ENCODE data around the gene SREBF2. TPM values are rescaled to one million over a fixed set of nuclear protein-coding genes. Genes with fewer than 3 reads are reported as not detected.
"Not testable (repeated sequence)": the region's sequence is repeated elsewhere in the genome, so short reads cannot be mapped to it uniquely, and the experiment has no call there.

SREBF2 gene
- total and polyA plus RNA-seq, 2 donors (not counting 1 experiment from before 2014, with no cell fraction given) = 116 to 287 TPM

GRCh38 chr22:41863472-41863871 lies 30.6 kb downstream of the SREBF2 start:
- H3K4me3 Mint-ChIP-seq = peak overlapping the region; percentile 80

GRCh38 chr22:41868556-41868955 lies 35.7 kb downstream of the SREBF2 start:
- no peak overlapping the region for H3K9ac ChIP-seq (ENCODE audit: low read length)
- H3K27ac ChIP-seq (ENCODE audit: low read length in 2 of 2) = no peak overlapping the region
- H3K4me3 Mint-ChIP-seq = no peak overlapping the region
- no peak for DNase-seq
- H3K9me3 ChIP-seq (ENCODE audit: control extremely low read depth in 1 of 3, control insufficient read depth in 2 of 3, insufficient read depth in 1 of 3, low read length in 2 of 3) = no peaks in the 10 kb centered on the region
- H3K9me3 Mint-ChIP-seq (ENCODE audit: insufficient read depth) = no peaks in the 10 kb centered on the region
- H3K27ac Mint-ChIP-seq = peak overlapping the region; percentile 37
- intact Hi-C loops (cut with micrococcal nuclease) = no loop called here
- no peaks in the 10 kb centered on the region for H3K27me3 ChIP-seq (replicated peaks in 1 of 4; ENCODE audit: control extremely low read depth in 1 of 4, control insufficient read depth in 3 of 4, insufficient read depth in 4 of 4, low read length in 3 of 4)
- peaks cover 8 to 55% of the 10 kb centered on the region in 2 experiments for H3K36me3 ChIP-seq (replicated peaks in 1 of 2; ENCODE audit: control extremely low read depth in 1 of 2, control insufficient read depth in 1 of 2, extremely low read depth in 1 of 2, insufficient read depth in 2 of 2, low read length in 1 of 2)
- ATAC-seq (ENCODE audit: low read depth) = no peak
- peaks cover 24% of the 10 kb centered on the region for H4K20me1 ChIP-seq (ENCODE audit: control insufficient read depth, insufficient read depth, low read length, poor library complexity, severe bottlenecking)
- no peak overlapping the region for H2AFZ ChIP-seq (ENCODE audit: insufficient read depth, low read depth, low read length, poor library complexity, severe bottlenecking)
- WGBS (ENCODE audit: insufficient coverage) = 95% methylated on average over 10 of the region's 10 CpGs
- no peak overlapping the region for H3K4me2 ChIP-seq (replicated peaks; ENCODE audit: low read depth, low read length, poor library complexity, severe bottlenecking)
- POLR2A ChIA-PET = no interaction called here
- peaks cover 21 to 46% of the 10 kb centered on the region in 2 donors for H3K4me1 ChIP-seq (ENCODE audit: control insufficient read depth in 2 of 2, insufficient read depth in 2 of 2, low read length in 2 of 2)
- H3K79me2 ChIP-seq (ENCODE audit: control insufficient read depth, insufficient read depth, low read length) = peaks cover 91% of the 10 kb centered on the region
- H3K4me3 ChIP-seq (ENCODE audit: control extremely low read depth in 1 of 5, extremely low read depth in 1 of 5, insufficient read depth in 1 of 5, low read depth in 2 of 5, low read length in 4 of 5) = no peak overlapping the region
- H3K27me3 Mint-ChIP-seq = no peaks in the 10 kb centered on the region
- peaks cover 50% of the 10 kb centered on the region for H3K4me1 Mint-ChIP-seq
- CTCF ChIA-PET = interaction anchor here (0.5 to 1.1 kb wide), 2 partner anchors 72 to 165 kb away, joined by 3 to 5 read pairs; no protein-coding TSS in a partner anchor
- TF ChIP-seq, protein P1, sequence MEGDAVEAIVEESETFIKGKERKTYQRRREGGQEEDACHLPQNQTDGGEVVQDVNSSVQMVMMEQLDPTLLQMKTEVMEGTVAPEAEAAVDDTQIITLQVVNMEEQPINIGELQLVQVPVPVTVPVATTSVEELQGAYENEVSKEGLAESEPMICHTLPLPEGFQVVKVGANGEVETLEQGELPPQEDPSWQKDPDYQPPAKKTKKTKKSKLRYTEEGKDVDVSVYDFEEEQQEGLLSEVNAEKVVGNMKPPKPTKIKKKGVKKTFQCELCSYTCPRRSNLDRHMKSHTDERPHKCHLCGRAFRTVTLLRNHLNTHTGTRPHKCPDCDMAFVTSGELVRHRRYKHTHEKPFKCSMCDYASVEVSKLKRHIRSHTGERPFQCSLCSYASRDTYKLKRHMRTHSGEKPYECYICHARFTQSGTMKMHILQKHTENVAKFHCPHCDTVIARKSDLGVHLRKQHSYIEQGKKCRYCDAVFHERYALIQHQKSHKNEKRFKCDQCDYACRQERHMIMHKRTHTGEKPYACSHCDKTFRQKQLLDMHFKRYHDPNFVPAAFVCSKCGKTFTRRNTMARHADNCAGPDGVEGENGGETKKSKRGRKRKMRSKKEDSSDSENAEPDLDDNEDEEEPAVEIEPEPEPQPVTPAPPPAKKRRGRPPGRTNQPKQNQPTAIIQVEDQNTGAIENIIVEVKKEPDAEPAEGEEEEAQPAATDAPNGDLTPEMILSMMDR (IDR thresholded peaks at IDR 0.05) = no peak
- no peak for TF ChIP-seq EZH2 (IDR thresholded peaks at IDR 0.05; ENCODE audit: borderline replicate concordance, insufficient read depth, low read depth, low read length, poor library complexity, severe bottlenecking)

More at GRCh38 chr22:41863472-41863871, 30.6 kb downstream of the SREBF2 start:
- intact Hi-C loops (cut with micrococcal nuclease) = loop anchor here (1.0 to 2.0 kb wide), 4 partner anchors 25 to 117 kb away; partner anchors contain the start of gene SREBF2
- POLR2A ChIA-PET = interaction anchor here (1.2 to 2.6 kb wide), 5 partner anchors 8 to 77 kb away, joined by 7 to 20 read pairs (median 13); partner anchors contain the start of genes CCDC134 and SREBF2
- 100% methylated on average over 1 of the region's 2 CpGs for WGBS (ENCODE audit: insufficient coverage)
- Mint-ChIP-seq H3K27me3 (no peaks in the 10 kb centered on the region), H3K9me3 (ENCODE audit: insufficient read depth) (no peaks in the 10 kb centered on the region), H3K27ac (peak overlapping the region; percentile 95), H3K4me1 (peaks cover 75% of the 10 kb centered on the region)
- no peak overlapping the region for H2AFZ ChIP-seq (ENCODE audit: insufficient read depth, low read depth, low read length, poor library complexity, severe bottlenecking)
- ATAC-seq (ENCODE audit: low read depth) (no peak), DNase-seq (no peak)
- H3K9ac ChIP-seq (ENCODE audit: low read length) = peak overlapping the region; percentile 53
- peaks cover 65 to 79% of the 10 kb centered on the region in 2 donors for H3K4me1 ChIP-seq (ENCODE audit: control insufficient read depth in 2 of 2, insufficient read depth in 2 of 2, low read length in 2 of 2)
- H3K27ac ChIP-seq (ENCODE audit: low read length in 2 of 2) = peak overlapping the region; percentile 92 to 95
- H3K4me2 ChIP-seq (replicated peaks; ENCODE audit: low read depth, low read length, poor library complexity, severe bottlenecking) = peak overlapping the region; percentile 72
- H4K20me1 ChIP-seq (ENCODE audit: control insufficient read depth, insufficient read depth, low read length, poor library complexity, severe bottlenecking) = peaks cover 20% of the 10 kb centered on the region
- H3K9me3 ChIP-seq (ENCODE audit: control extremely low read depth in 1 of 3, control insufficient read depth in 2 of 3, insufficient read depth in 1 of 3, low read length in 2 of 3) = no peaks in the 10 kb centered on the region
- H3K79me2 ChIP-seq (ENCODE audit: control insufficient read depth, insufficient read depth, low read length) = peaks cover 75% of the 10 kb centered on the region
- CTCF ChIA-PET = interaction anchor here (2.1 to 3.1 kb wide), 4 partner anchors 9 to 166 kb away, joined by 6 to 23 read pairs (median 19); partner anchors contain the start of gene SREBF2
- TF ChIP-seq, protein P1 (IDR thresholded peaks at IDR 0.05) = no peak
- TF ChIP-seq EZH2 (IDR thresholded peaks at IDR 0.05; ENCODE audit: borderline replicate concordance, insufficient read depth, low read depth, low read length, poor library complexity, severe bottlenecking) = no peak
- no peaks in the 10 kb centered on the region for H3K27me3 ChIP-seq (replicated peaks in 1 of 4; ENCODE audit: control extremely low read depth in 1 of 4, control insufficient read depth in 3 of 4, insufficient read depth in 4 of 4, low read length in 3 of 4)
- peaks cover 4 to 19% of the 10 kb centered on the region in 2 experiments for H3K36me3 ChIP-seq (replicated peaks in 1 of 2; ENCODE audit: control extremely low read depth in 1 of 2, control insufficient read depth in 1 of 2, extremely low read depth in 1 of 2, insufficient read depth in 2 of 2, low read length in 1 of 2)
- no peak overlapping the region for H3K4me3 ChIP-seq (ENCODE audit: control extremely low read depth in 1 of 5, extremely low read depth in 1 of 5, insufficient read depth in 1 of 5, low read depth in 2 of 5, low read length in 4 of 5)

GRCh38 chr22:41870081-41870480 lies 37.2 kb downstream of the SREBF2 start:
- H2AFZ ChIP-seq (ENCODE audit: insufficient read depth, low read depth, low read length, poor library complexity, severe bottlenecking); H3K27me3 Mint-ChIP-seq; H3K27ac Mint-ChIP-seq; H3K9me3 ChIP-seq (ENCODE audit: control extremely low read depth in 1 of 3, control insufficient read depth in 2 of 3, insufficient read depth in 1 of 3, low read length in 2 of 3); DNase-seq; H3K9ac ChIP-seq (ENCODE audit: low read length); ATAC-seq (ENCODE audit: low read depth); CTCF ChIA-PET; H3K4me3 Mint-ChIP-seq; intact Hi-C loops (cut with micrococcal nuclease); H3K4me3 ChIP-seq (ENCODE audit: control extremely low read depth in 1 of 5, extremely low read depth in 1 of 5, insufficient read depth in 1 of 5, low read depth in 2 of 5, low read length in 4 of 5); H3K4me2 ChIP-seq (replicated peaks; ENCODE audit: low read depth, low read length, poor library complexity, severe bottlenecking); H3K27ac ChIP-seq (ENCODE audit: low read length in 2 of 2); H3K9me3 Mint-ChIP-seq (ENCODE audit: insufficient read depth); H3K27me3 ChIP-seq (replicated peaks in 1 of 4; ENCODE audit: control extremely low read depth in 1 of 4, control insufficient read depth in 3 of 4, insufficient read depth in 4 of 4, low read length in 3 of 4): not testable (repeated sequence)
- Histone ChIP-seq H4K20me1 (ENCODE audit: control insufficient read depth, insufficient read depth, low read length, poor library complexity, severe bottlenecking) (peaks cover 19% of the 10 kb centered on the region), H3K79me2 (ENCODE audit: control insufficient read depth, insufficient read depth, low read length) (peaks cover 84% of the 10 kb centered on the region), H3K36me3 (replicated peaks in 1 of 2; ENCODE audit: control extremely low read depth in 1 of 2, control insufficient read depth in 1 of 2, extremely low read depth in 1 of 2, insufficient read depth in 2 of 2, low read length in 1 of 2) (peaks cover 8 to 69% of the 10 kb centered on the region in 2 experiments), H3K4me1 (ENCODE audit: control insufficient read depth in 2 of 2, insufficient read depth in 2 of 2, low read length in 2 of 2) (peaks cover 14 to 33% of the 10 kb centered on the region in 2 donors)
- 88% methylated on average over 1 of the region's 1 CpG for WGBS (ENCODE audit: insufficient coverage)
- peaks cover 42% of the 10 kb centered on the region for H3K4me1 Mint-ChIP-seq
- POLR2A ChIA-PET = interaction anchor here (0.7 kb wide), 1 partner anchor 24 kb away, joined by 3 read pairs; no protein-coding TSS in a partner anchor
